Stimulated activated CD8-positive, alpha-beta memory T cell treated with anti-CD3 and anti-CD28 coated beads, Interleukin-7, amount 100 ng/mL, for 48 hours (primary cell): ENCODE results near the gene MBNL2.

Experiments
- DNase-seq, 2 donors: peaks; one replicate each; pipeline ENCODE4 v3.0.0-alpha.2; 2020; ENCODE audit warnings: low read depth in 1 of 2; ENCODE audit errors: extremely low read depth in 1 of 2

The MBNL2 gene

GRCh38 chr13:97319113-97319720 is 97.1 kb downstream of the MBNL2 start:
- DNase-seq = no peak

GRCh38 chr13:97321101-97321500 is 99.0 kb downstream of the MBNL2 start:
- no peak for DNase-seq

GRCh38 chr13:97321616-97322321 is 99.6 kb downstream of the MBNL2 start:
- DNase-seq = no peak

- DNase-seq = no peak
Measured at GRCh38 chr13:97322740-97323342, 100.7 kb downstream of the MBNL2 start.

- no peak for DNase-seq
Measured at GRCh38 chr13:97324115-97324514, 102.0 kb downstream of the MBNL2 start.

- no peak for DNase-seq
Measured at GRCh38 chr13:97325738-97326137, 103.6 kb downstream of the MBNL2 start.

- no peak for DNase-seq
Measured at GRCh38 chr13:97327086-97327485, 105.0 kb downstream of the MBNL2 start.

GRCh38 chr13:97327506-97328221 is 105.5 kb downstream of the MBNL2 start:
- no peak for DNase-seq

- no peak for DNase-seq
Measured at GRCh38 chr13:97328222-97328790, 106.2 kb downstream of the MBNL2 start.

GRCh38 chr13:97329331-97329730 is 107.2 kb downstream of the MBNL2 start:
- no peak for DNase-seq

GRCh38 chr13:97330448-97330847 is 108.3 kb downstream of the MBNL2 start:
- no peak for DNase-seq

GRCh38 chr13:97332742-97333141 is 110.6 kb downstream of the MBNL2 start:
- no peak for DNase-seq

- no peak for DNase-seq
Measured at GRCh38 chr13:97333983-97334382, 111.8 kb downstream of the MBNL2 start.

- no peak for DNase-seq
Measured at GRCh38 chr13:97334690-97335089, 112.6 kb downstream of the MBNL2 start.

- DNase-seq = no peak
Measured at GRCh38 chr13:97335488-97336134, 113.5 kb downstream of the MBNL2 start.

- no peak for DNase-seq
Measured at GRCh38 chr13:97337985-97338499, 115.9 kb downstream of the MBNL2 start.

- no peak for DNase-seq
Measured at GRCh38 chr13:97338571-97338970, 116.4 kb downstream of the MBNL2 start.

GRCh38 chr13:97339019-97339987 is 117.2 kb downstream of the MBNL2 start:
- no peak for DNase-seq

- no peak for DNase-seq
Measured at GRCh38 chr13:97339988-97340749, 118.0 kb downstream of the MBNL2 start.
